ENCODE results near the gene BAIAP2. TPM values are rescaled to one million over a fixed set of nuclear protein-coding genes. Genes with fewer than 3 reads are reported as not detected.

Gene BAIAP2
- total and polyA plus RNA-seq, 2 of the 13 experiments (the other 11 are each of a cell fraction or from before 2014, with no cell fraction given): 22.5 to 24.0 TPM

DNA sequence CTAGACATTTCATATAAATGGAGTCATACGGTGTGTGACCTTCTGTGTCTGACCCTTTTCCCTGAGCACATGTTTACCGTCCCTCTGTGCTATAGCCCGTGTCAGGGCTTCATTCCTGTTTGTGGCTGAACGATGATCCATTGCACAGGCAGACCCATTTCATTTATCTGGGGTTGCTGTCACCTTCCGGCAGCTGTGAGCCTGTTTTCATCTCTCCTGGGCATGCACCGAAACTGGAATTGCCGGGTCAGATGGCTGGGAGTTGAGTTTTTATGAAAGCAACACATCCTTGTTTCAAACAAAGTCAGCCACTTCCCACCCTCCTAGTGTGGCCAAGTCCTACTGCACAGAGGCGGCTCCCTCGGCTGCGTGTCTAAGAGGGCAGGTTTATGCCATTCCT lies 25.5 kb downstream of the BAIAP2 start:
- BruUV-seq (replicated peaks): no TSS peak
- Histone ChIP-seq H3K9me3 (ENCODE audit: low read length) (no peaks in the 10 kb centered on the region), H3K79me2 (ENCODE audit: insufficient read depth, low read length) (no peaks in the 10 kb centered on the region), H3K27me3 (ENCODE audit: control insufficient read depth in 1 of 2, insufficient read depth in 2 of 2, low read length in 2 of 2) (no peaks in the 10 kb centered on the region), H3K36me3 (replicated peaks in 1 of 2; ENCODE audit: control insufficient read depth in 1 of 2, insufficient read depth in 2 of 2, low read length in 2 of 2) (peaks cover 29 to 61% of the 10 kb centered on the region in 2 experiments; a peak in 4 of 5 replicates), H3K4me1 (ENCODE audit: insufficient read depth, low read length) (peaks cover 8% of the 10 kb centered on the region), H4K20me1 (ENCODE audit: insufficient read depth, low read length) (peaks cover 7% of the 10 kb centered on the region; the same call in 1 of the 2 replicates), H3K27ac (ENCODE audit: extremely low read length, insufficient read depth, low read length) (no peak overlapping the region), H3K9ac (ENCODE audit: insufficient read depth, low read depth, low read length) (no peak overlapping the region), H3K4me2 (ENCODE audit: low read depth, low read length) (no peak overlapping the region), H3K4me3 (replicated peaks in 1 of 3; ENCODE audit: insufficient read depth in 1 of 3, low read depth in 2 of 3, low read length in 3 of 3) (no peak overlapping the region), H2AFZ (ENCODE audit: low read length) (no peak overlapping the region)
- FAIRE-seq (no peak), DNase-seq (ENCODE audit: low spot score) (no peak), ATAC-seq (no peak)
- TF ChIP-seq ZBTB33 (CRISPR knock-in tag; IDR thresholded peaks at IDR 0.05) (no peak), PREB (CRISPR knock-in tag; IDR thresholded peaks at IDR 0.05) (no peak), KAT2B (IDR thresholded peaks at IDR 0.05; ENCODE audit: borderline replicate concordance, low read depth, low read length) (no peak)
- intact Hi-C loops (cut with micrococcal nuclease; ENCODE audit: unreplicated experiment): no loop called here
- POLR2A ChIA-PET: interaction anchor here (1.2 kb wide), 1 partner anchor 23 kb away, joined by 3 read pairs; no protein-coding TSS in a partner anchor
- 95% methylated on average over 10 of the region's 10 CpGs for WGBS (ENCODE audit: low lambda C conversion rate)
- CTCF ChIA-PET (ENCODE audit: low intra/inter-chr PET ratio, low total read pairs): no interaction called here
- in situ Hi-C loops (cut with HindIII; ENCODE audit: extremely low pct_ligation_motif_present, low pct_unique_long_range_greater_than_20kb): no loop called here

GRCh38 chr17:81061027-81061735 lies 26.2 kb downstream of the BAIAP2 start:
- DNase-seq (ENCODE audit: low spot score): no peak
- no peak overlapping the region for H3K4me2 ChIP-seq (ENCODE audit: low read depth, low read length)
- no peak for ATAC-seq
- intact Hi-C loops (cut with micrococcal nuclease; ENCODE audit: unreplicated experiment) (no loop called here), in situ Hi-C loops (cut with HindIII; ENCODE audit: extremely low pct_ligation_motif_present, low pct_unique_long_range_greater_than_20kb) (no loop called here)
- H3K9me3 ChIP-seq (ENCODE audit: low read length): no peaks in the 10 kb centered on the region
- no peak for FAIRE-seq
- POLR2A ChIA-PET: no interaction called here
- no peaks in the 10 kb centered on the region for H3K27me3 ChIP-seq (ENCODE audit: control insufficient read depth in 1 of 2, insufficient read depth in 2 of 2, low read length in 2 of 2)
- H2AFZ ChIP-seq (ENCODE audit: low read length): no peak overlapping the region
- 96% methylated on average over 28 of the region's 28 CpGs for WGBS (ENCODE audit: low lambda C conversion rate)
- H4K20me1 ChIP-seq (ENCODE audit: insufficient read depth, low read length): peaks cover 3% of the 10 kb centered on the region; the same call in 1 of the 2 replicates
- H3K36me3 ChIP-seq (replicated peaks in 1 of 2; ENCODE audit: control insufficient read depth in 1 of 2, insufficient read depth in 2 of 2, low read length in 2 of 2): peaks cover 25 to 56% of the 10 kb centered on the region in 2 experiments; a peak in 4 of 5 replicates
- TF ChIP-seq SRSF9 (IDR thresholded peaks at IDR 0.05; ENCODE audit: borderline replicate concordance, insufficient read depth, low read depth, low read length, poor library complexity, severe bottlenecking): no peak
- no peak for TF ChIP-seq ZFY (CRISPR knock-in tag; IDR thresholded peaks at IDR 0.05)
- no peak for TF ChIP-seq SOX6 (IDR thresholded peaks at IDR 0.05)
- TF ChIP-seq SOX6 (CRISPR knock-in tag; IDR thresholded peaks at IDR 0.05): no peak
- TF ChIP-seq DMAP1 (CRISPR knock-in tag; IDR thresholded peaks at IDR 0.05): no peak
- no peak overlapping the region for H3K27ac ChIP-seq (ENCODE audit: extremely low read length, insufficient read depth, low read length)
- H3K79me2 ChIP-seq (ENCODE audit: insufficient read depth, low read length): no peaks in the 10 kb centered on the region
- H3K4me3 ChIP-seq (replicated peaks in 1 of 3; ENCODE audit: insufficient read depth in 1 of 3, low read depth in 2 of 3, low read length in 3 of 3): no peak overlapping the region
- no peak overlapping the region for H3K9ac ChIP-seq (ENCODE audit: insufficient read depth, low read depth, low read length)
- BruUV-seq (replicated peaks): no TSS peak
- CTCF ChIA-PET (ENCODE audit: low intra/inter-chr PET ratio, low total read pairs): no interaction called here
- H3K4me1 ChIP-seq (ENCODE audit: insufficient read depth, low read length): peaks cover 14% of the 10 kb centered on the region
